Measurements from ENCODE around the gene RBMXL2. TPM values are rescaled to one million over a fixed set of nuclear protein-coding genes. Genes with fewer than 3 reads are reported as not detected.

RBMXL2 gene
- total RNA-seq, 1 experiment from 2014 or later: 0.10 TPM

GRCh38 chr11:7080900-7081299 is 7.9 kb upstream of the RBMXL2 start:
- BruUV-seq (replicated peaks): no TSS peak

GRCh38 chr11:7081441-7081840 is 7.4 kb upstream of the RBMXL2 start:
- H3K4me1 ChIP-seq (ENCODE audit: control insufficient read depth, insufficient read depth, low read length): no peaks in the 10 kb centered on the region
- peaks cover 17% of the 10 kb centered on the region; the same call in 1 of the 2 replicates for H3K27me3 ChIP-seq (ENCODE audit: control insufficient read depth, insufficient read depth, low read length)
- ATAC-seq (no peak), DNase-seq (ENCODE audit: low read depth, low spot score) (no peak)
- CTCF ChIA-PET: no interaction called here
- H3K4me3 ChIP-seq (ENCODE audit: low read depth in 2 of 2, low read length in 2 of 2): no peak overlapping the region
- intact Hi-C loops (cut with micrococcal nuclease; ENCODE audit: unreplicated experiment) (no loop called here), in situ Hi-C loops (cut with HindIII; ENCODE audit: low pct_unique_long_range_greater_than_20kb, low sequenced_read_pairs) (no loop called here)
- no peaks in the 10 kb centered on the region for H3K9me3 ChIP-seq (ENCODE audit: control insufficient read depth, insufficient read depth, low read depth, low read length)
- TF ChIP-seq POLR2AphosphoS5 (IDR thresholded peaks at IDR 0.05; ENCODE audit: low read depth, low read length): no peak
- TF ChIP-seq SIN3A (IDR thresholded peaks at IDR 0.05; ENCODE audit: borderline replicate concordance, insufficient read depth, low read depth, low read length): no peak
- TF ChIP-seq REST (IDR thresholded peaks at IDR 0.05; ENCODE audit: insufficient read depth in 1 of 2, low read depth in 2 of 2, low read length in 1 of 2): no peak
- no peak for TF ChIP-seq CTCF (IDR thresholded peaks at IDR 0.05)
- TF ChIP-seq TCF7L2 (IDR thresholded peaks at IDR 0.05; ENCODE audit: low read depth, low read length): no peak
- H3K27ac ChIP-seq (ENCODE audit: low read length): no peak overlapping the region
- no peaks in the 10 kb centered on the region for H3K36me3 ChIP-seq (ENCODE audit: control insufficient read depth, insufficient read depth, low read length)
- POLR2A ChIA-PET: no interaction called here
- BruUV-seq (replicated peaks): no TSS peak

More at GRCh38 chr11:7080900-7081299, 7.9 kb upstream of the RBMXL2 start:
- no peak overlapping the region for H3K27ac ChIP-seq (ENCODE audit: low read length)
- intact Hi-C loops (cut with micrococcal nuclease; ENCODE audit: unreplicated experiment): no loop called here
- no peak for TF ChIP-seq REST (IDR thresholded peaks at IDR 0.05; ENCODE audit: insufficient read depth in 1 of 2, low read depth in 2 of 2, low read length in 1 of 2)
- no peak for TF ChIP-seq SIN3A (IDR thresholded peaks at IDR 0.05; ENCODE audit: borderline replicate concordance, insufficient read depth, low read depth, low read length)
- no peak for TF ChIP-seq POLR2AphosphoS5 (IDR thresholded peaks at IDR 0.05; ENCODE audit: low read depth, low read length)
- no peak for TF ChIP-seq CTCF (IDR thresholded peaks at IDR 0.05)
- TF ChIP-seq TCF7L2 (IDR thresholded peaks at IDR 0.05; ENCODE audit: low read depth, low read length): no peak
- ChIA-PET CTCF (no interaction called here), POLR2A (no interaction called here)
- ATAC-seq (no peak), DNase-seq (ENCODE audit: low read depth, low spot score) (no peak)
- no peaks in the 10 kb centered on the region for H3K36me3 ChIP-seq (ENCODE audit: control insufficient read depth, insufficient read depth, low read length)
- no peaks in the 10 kb centered on the region for H3K4me1 ChIP-seq (ENCODE audit: control insufficient read depth, insufficient read depth, low read length)
- peaks cover 17% of the 10 kb centered on the region; the same call in 1 of the 2 replicates for H3K27me3 ChIP-seq (ENCODE audit: control insufficient read depth, insufficient read depth, low read length)
- in situ Hi-C loops (cut with HindIII; ENCODE audit: low pct_unique_long_range_greater_than_20kb, low sequenced_read_pairs): no loop called here
- H3K4me3 ChIP-seq (ENCODE audit: low read depth in 2 of 2, low read length in 2 of 2): no peak overlapping the region
- no peaks in the 10 kb centered on the region for H3K9me3 ChIP-seq (ENCODE audit: control insufficient read depth, insufficient read depth, low read depth, low read length)
